Heart left ventricle (tissue), 16 donors: Measurements from ENCODE around the gene AMDHD2. TPM values are rescaled to one million over a fixed set of nuclear protein-coding genes. Genes with fewer than 3 reads are reported as not detected.
"Not testable (repeated sequence)": the region's sequence is repeated elsewhere in the genome, so short reads cannot be mapped to it uniquely, and the experiment has no call there.

Source experiments
- ATAC-seq, 4 donors: fragments of 200-7000 bp; cut with Tn5 transposase; one replicate each; pipeline ENCODE4 v1.9.1; 2020 to 2022; ENCODE audit warnings: moderate library complexity in 4 of 4, mild to moderate bottlenecking in 3 of 4, moderate number of reproducible peaks in 1 of 4
- DNase-seq, 5 donors: peaks; one replicate each; pipeline ENCODE4 v3.0.0-alpha.2; 2020
- H3K27ac ChIP-seq, 12 donors: fragments of 200-600 bp; sonication (generic) in 4 of 12; one replicate each; pipeline versions ENCODE4 v1.5.0 to v1.8.0; 2016 to 2022; ENCODE audit warnings: mild to moderate bottlenecking in 2 of 12
- H3K27me3 ChIP-seq, 9 donors: fragments of 200-600 bp; sonication (generic) in 2 of 9; one replicate each; pipeline versions ENCODE4 v1.5.1 to v1.8.0; 2016 to 2022; ENCODE audit warnings: mild to moderate bottlenecking in 3 of 9
- H3K36me3 ChIP-seq, 9 donors: fragments of 200-600 bp; sonication (generic) in 2 of 9; one replicate each; pipeline versions ENCODE4 v1.5.0 to v1.8.0; 2018 to 2022; ENCODE audit warnings: mild to moderate bottlenecking in 2 of 9
- H3K4me1 ChIP-seq, 12 donors: fragments of 200-600 bp; sonication (generic) in 4 of 12; one replicate each; pipeline versions ENCODE4 v1.5.0 to v1.8.0; 2016 to 2022; ENCODE audit warnings: mild to moderate bottlenecking in 3 of 12
- H3K4me3 ChIP-seq, 12 donors: fragments of 200-600 bp; sonication (generic) in 4 of 12; one replicate each; pipeline versions ENCODE4 v1.5.0 to v1.8.0; 2017 to 2022; ENCODE audit warnings: mild to moderate bottlenecking in 9 of 12, moderate library complexity in 4 of 12
- H3K9me3 ChIP-seq, 12 donors: fragments of 200-600 bp; sonication (generic) in 4 of 12; one replicate each; pipeline versions ENCODE4 v1.5.0 to v1.8.0; 2016 to 2022; ENCODE audit warnings: mild to moderate bottlenecking in 1 of 12
- CTCF ChIP-seq, 12 donors: fragments of 200-600 bp; sonication (generic) in 4 of 12; IDR thresholded peaks; one replicate each; pipeline versions ENCODE4 v1.5.0 to v1.8.0; 2018 to 2022; ENCODE audit warnings: antibody characterized with exemption in 12 of 12, mild to moderate bottlenecking in 5 of 12
- POLR2A ChIP-seq, 2 donors: fragments of 450-650 bp; IDR thresholded peaks; one replicate each; pipeline ENCODE4 v1.6.1; 2017; ENCODE audit warnings: antibody characterized with exemption in 2 of 2, mild to moderate bottlenecking in 2 of 2, moderate library complexity in 2 of 2
- WGBS, 4 donors: extraction: QIAGEN DNeasy Blood & Tissue Kit in 2 of 4; methylation state at CpG; one replicate each; pipeline versions ENCODE4 v1.1.5 to v1.1.7; 2013 to 2018; 5-methylcytosine and 5-hydroxymethylcytosine counted together
- intact Hi-C, 10 donors: fragments of 100-400 bp; cut with DNase I; formaldehyde crosslinking; loops; one replicate each; pipeline versions ENCODE4 v1.11.1 to v1.14.2; 2022
- polyA plus RNA-seq, 2 donors: library from polyadenylated mRNA; stranded (reverse); fragments of 200-250 nt; gene quantifications; one replicate each; pipeline ENCODE4 v1.2.3, GENCODE V29; 2013
- total RNA-seq, 9 donors: library from RNA; depleted of rRNA in 2 of 9; stranded (reverse); fragments of >200 nt in 2 of 9; fragmentation: NEBNext Ultra II Directional in 3 of 9; extraction: Animal tissue kit (Norgen Biotek cat#: 25700) in 3 of 9; gene quantifications; one replicate each; pipeline versions ENCODE4 v1.1.0 to v1.2.4, GENCODE V29; 2016 to 2023
- donor health status: ischemic (EF 13 %, LVEDD 7.1; RV severe dilation, severe dysfunction).
- donor health status: healthy with polysubstance abuse.
- donor health status: DM: no; HTN: yes; CAD: no.
- donor health status: DM: no; HTN: no; CAD: no.
- donor health status: ischemic (EF 25% LVEDD 6.9; RV normal size, moderate dysfunction).
- donor health status: ischemic (EF 25% LVEDD 5.7; RV mildly dilated, moderate dysfunction).
- donor health status: healthy.
- donor health status: DM: yes; HTN: yes; CAD: no.
- donor health status: ischemic (EF 35%, LVEDD 5.7; RV mildly dilated, moderate dysfunction).
- donor health status: nonischemic (EF 11% LVEDD 7.7; RV severe dilation, severe dysfunction).
- donor health status: DM: yes; HTN: yes; CAD: no.
- donor health status: PGD.
- donor health status: ischemic (EF 29% LVEDD 5.4; RV normal size, mild dysfunction).
- donor health status: nonischemic (EF 23%, LVEDD 6.1; RV moderate dilation, normal function).

The AMDHD2 gene
- total and polyA plus RNA-seq, 11 donors, result 8.9 to 34.0 (median 11.8) TPM

- intact Hi-C loops, result no loop called here
- no peaks in the 10 kb centered on the region for H3K27me3 ChIP-seq
- peaks cover 0 to 34% (median 10%) of the 10 kb centered on the region in 12 donors for H3K4me1 ChIP-seq
- peaks cover 0 to 39% (median 21%) of the 10 kb centered on the region in 9 donors for H3K36me3 ChIP-seq
- peak within 1 kb of the TSS; percentile 39 to 72 (median 62) for H3K4me3 ChIP-seq
- DNase-seq, result no peak
- WGBS, 4 donors, result 12 to 18% (median 15%) methylated on average over 7 to 11 of the region's 11 CpGs
- H3K9me3 ChIP-seq, result no peaks in the 10 kb centered on the region
- peak in 3 of 4 donors; percentile 0 to 5 (median 1) for ATAC-seq
- TF ChIP-seq CTCF (IDR thresholded peaks at IDR 0.05) (no peak), POLR2A (IDR thresholded peaks at IDR 0.05) (no peak)
- peak within 1 kb of the TSS; percentile 43 to 97 (median 82) for H3K27ac ChIP-seq
Measured at GRCh38 chr16:2531371-2531695, 11.2 kb downstream of the AMDHD2 start, which contains the start of gene CEMP1. CEMP1 (minus strand) TSS chr16:2531408; CDS start chr16:2531073, 335 bp downstream.

GRCh38 chr16:2531696-2532493 is 11.7 kb downstream of the AMDHD2 start:
- H3K4me1 ChIP-seq, result peaks cover 0 to 40% (median 11%) of the 10 kb centered on the region in 12 donors
- intact Hi-C loops, result no loop called here
- 0 to 1% (median 0%) methylated on average over 23 to 84 of the region's 84 CpGs for WGBS, 4 donors

GRCh38 chr16:2532494-2533141 is 12.4 kb downstream of the AMDHD2 start:
- H3K27me3 ChIP-seq, result no peaks in the 10 kb centered on the region
- DNase-seq, result peak; percentile 55 to 77 (median 65)
- 2 to 3% (median 2%) methylated on average over 36 to 37 of the region's 37 CpGs for WGBS, 4 donors

More at GRCh38 chr16:2531696-2532493, 11.7 kb downstream of the AMDHD2 start:
- DNase-seq (peak; percentile 98 to 100 (median 99)), ATAC-seq (peak; percentile 91 to 97 (median 94))
- TF ChIP-seq CTCF (IDR thresholded peaks at IDR 0.05), result no peak
- TF ChIP-seq POLR2A (IDR thresholded peaks at IDR 0.05), result peak; percentile 29 to 80
- Histone ChIP-seq H3K27ac (peak overlapping the region; percentile 43 to 97 (median 82)), H3K9me3 (no peaks in the 10 kb centered on the region), H3K27me3 (no peaks in the 10 kb centered on the region), H3K4me3 (peak overlapping the region; percentile 39 to 72 (median 62)), H3K36me3 (peaks cover 0 to 34% (median 20%) of the 10 kb centered on the region in 9 donors)

GRCh38 chr16:2533142-2533755 is 13.1 kb downstream of the AMDHD2 start:
- ATAC-seq, H3K27me3 ChIP-seq, H3K9me3 ChIP-seq, intact Hi-C loops: not testable (repeated sequence)
- Histone ChIP-seq H3K27ac (peak overlapping the region; percentile 43 to 97 (median 82)), H3K36me3 (peaks cover 0 to 22% (median 14%) of the 10 kb centered on the region in 9 donors), H3K4me1 (peaks cover 0 to 43% (median 14%) of the 10 kb centered on the region in 12 donors), H3K4me3 (peak overlapping the region in 11 of 12 donors; percentile 39 to 72 (median 65))
- 33 to 53% (median 46%) methylated on average over 16 of the region's 16 CpGs for WGBS, 4 donors
- DNase-seq, result peak in 2 of 5 donors; percentile 34 to 60

More at GRCh38 chr16:2532494-2533141, 12.4 kb downstream of the AMDHD2 start:
- peak in 3 of 4 donors; percentile 4 to 24 (median 18) for ATAC-seq
- H3K9me3 ChIP-seq, result no peaks in the 10 kb centered on the region
- intact Hi-C loops, result no loop called here
- TF ChIP-seq POLR2A (IDR thresholded peaks at IDR 0.05) (peak in 1 of 2 donors; percentile 19), CTCF (IDR thresholded peaks at IDR 0.05) (no peak)
- peaks cover 0 to 43% (median 14%) of the 10 kb centered on the region in 12 donors for H3K4me1 ChIP-seq
- peak overlapping the region; percentile 39 to 72 (median 62) for H3K4me3 ChIP-seq
- peaks cover 0 to 28% (median 20%) of the 10 kb centered on the region in 9 donors for H3K36me3 ChIP-seq
- peak overlapping the region; percentile 43 to 97 (median 82) for H3K27ac ChIP-seq
